Measurements from ENCODE around the gene CHD9. TPM values are rescaled to one million over a fixed set of nuclear protein-coding genes. Genes with fewer than 3 reads are reported as not detected.

The CHD9 gene
- total RNA-seq, 1 experiment from 2014 or later: 18.9 TPM

DNA sequence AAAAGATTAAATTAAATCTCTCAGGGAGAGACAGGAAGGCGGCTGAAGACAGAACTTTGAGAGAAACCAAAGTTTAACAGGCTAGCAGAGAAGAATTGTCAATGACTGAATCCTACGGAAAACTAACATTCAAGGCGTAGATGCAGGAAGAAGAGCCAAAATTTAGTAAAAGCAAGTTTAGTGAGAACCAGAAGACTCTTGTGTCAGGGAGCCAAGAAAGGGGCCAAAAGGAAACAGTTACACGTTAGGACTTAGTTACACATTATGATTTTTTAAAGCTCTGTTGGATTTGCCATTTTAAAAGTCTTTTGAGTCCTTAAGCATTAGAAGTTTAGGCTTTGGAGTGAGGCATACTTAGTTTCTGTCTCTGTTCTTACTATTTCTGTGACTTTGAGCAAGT, 164.6 kb downstream of the CHD9 start:
- H3K9ac ChIP-seq (ENCODE audit: low read length): no peak overlapping the region
- DNase-seq (ENCODE audit: low read depth, low spot score): no peak
- H4K20me1 ChIP-seq (ENCODE audit: insufficient read depth): no peaks in the 10 kb centered on the region
- no peaks in the 10 kb centered on the region for H3K27me3 ChIP-seq (ENCODE audit: insufficient read depth, low read length)
- ATAC-seq: no peak
- ChIA-PET POLR2A (no interaction called here), CTCF (no interaction called here), RAD21 (ENCODE audit: low non-redundant PET in 1 of 2, low total read pairs in 2 of 2, uncharacterized antibody in 2 of 2, unreplicated experiment in 2 of 2) (no interaction called here)
- H3K4me2 ChIP-seq (ENCODE audit: low read length): no peak overlapping the region
- no peak overlapping the region for H3K27ac ChIP-seq (ENCODE audit: low read depth, low read length)
- H3K4me1 ChIP-seq (ENCODE audit: control insufficient read depth in 1 of 2, insufficient read depth in 2 of 2, low read length in 2 of 2): no peaks in the 10 kb centered on the region
- BruUV-seq (replicated peaks): no TSS peak
- no peaks in the 10 kb centered on the region for H3K36me3 ChIP-seq (ENCODE audit: control insufficient read depth in 1 of 2, insufficient read depth in 2 of 2, low read length in 2 of 2)
- TF ChIP-seq ELF1 (IDR thresholded peaks at IDR 0.05; ENCODE audit: borderline replicate concordance, low read depth): no peak
- no peak for TF ChIP-seq ZFX (IDR thresholded peaks at IDR 0.05)
- TF ChIP-seq, protein P1, sequence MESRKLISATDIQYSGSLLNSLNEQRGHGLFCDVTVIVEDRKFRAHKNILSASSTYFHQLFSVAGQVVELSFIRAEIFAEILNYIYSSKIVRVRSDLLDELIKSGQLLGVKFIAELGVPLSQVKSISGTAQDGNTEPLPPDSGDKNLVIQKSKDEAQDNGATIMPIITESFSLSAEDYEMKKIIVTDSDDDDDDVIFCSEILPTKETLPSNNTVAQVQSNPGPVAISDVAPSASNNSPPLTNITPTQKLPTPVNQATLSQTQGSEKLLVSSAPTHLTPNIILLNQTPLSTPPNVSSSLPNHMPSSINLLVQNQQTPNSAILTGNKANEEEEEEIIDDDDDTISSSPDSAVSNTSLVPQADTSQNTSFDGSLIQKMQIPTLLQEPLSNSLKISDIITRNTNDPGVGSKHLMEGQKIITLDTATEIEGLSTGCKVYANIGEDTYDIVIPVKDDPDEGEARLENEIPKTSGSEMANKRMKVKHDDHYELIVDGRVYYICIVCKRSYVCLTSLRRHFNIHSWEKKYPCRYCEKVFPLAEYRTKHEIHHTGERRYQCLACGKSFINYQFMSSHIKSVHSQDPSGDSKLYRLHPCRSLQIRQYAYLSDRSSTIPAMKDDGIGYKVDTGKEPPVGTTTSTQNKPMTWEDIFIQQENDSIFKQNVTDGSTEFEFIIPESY (IDR thresholded peaks at IDR 0.05; ENCODE audit: extremely low read depth, insufficient replicate concordance, low read length): no peak
- TF ChIP-seq POLR2AphosphoS5 (IDR thresholded peaks at IDR 0.05; ENCODE audit: low read depth, low read length): no peak
- TF ChIP-seq, protein P2, sequence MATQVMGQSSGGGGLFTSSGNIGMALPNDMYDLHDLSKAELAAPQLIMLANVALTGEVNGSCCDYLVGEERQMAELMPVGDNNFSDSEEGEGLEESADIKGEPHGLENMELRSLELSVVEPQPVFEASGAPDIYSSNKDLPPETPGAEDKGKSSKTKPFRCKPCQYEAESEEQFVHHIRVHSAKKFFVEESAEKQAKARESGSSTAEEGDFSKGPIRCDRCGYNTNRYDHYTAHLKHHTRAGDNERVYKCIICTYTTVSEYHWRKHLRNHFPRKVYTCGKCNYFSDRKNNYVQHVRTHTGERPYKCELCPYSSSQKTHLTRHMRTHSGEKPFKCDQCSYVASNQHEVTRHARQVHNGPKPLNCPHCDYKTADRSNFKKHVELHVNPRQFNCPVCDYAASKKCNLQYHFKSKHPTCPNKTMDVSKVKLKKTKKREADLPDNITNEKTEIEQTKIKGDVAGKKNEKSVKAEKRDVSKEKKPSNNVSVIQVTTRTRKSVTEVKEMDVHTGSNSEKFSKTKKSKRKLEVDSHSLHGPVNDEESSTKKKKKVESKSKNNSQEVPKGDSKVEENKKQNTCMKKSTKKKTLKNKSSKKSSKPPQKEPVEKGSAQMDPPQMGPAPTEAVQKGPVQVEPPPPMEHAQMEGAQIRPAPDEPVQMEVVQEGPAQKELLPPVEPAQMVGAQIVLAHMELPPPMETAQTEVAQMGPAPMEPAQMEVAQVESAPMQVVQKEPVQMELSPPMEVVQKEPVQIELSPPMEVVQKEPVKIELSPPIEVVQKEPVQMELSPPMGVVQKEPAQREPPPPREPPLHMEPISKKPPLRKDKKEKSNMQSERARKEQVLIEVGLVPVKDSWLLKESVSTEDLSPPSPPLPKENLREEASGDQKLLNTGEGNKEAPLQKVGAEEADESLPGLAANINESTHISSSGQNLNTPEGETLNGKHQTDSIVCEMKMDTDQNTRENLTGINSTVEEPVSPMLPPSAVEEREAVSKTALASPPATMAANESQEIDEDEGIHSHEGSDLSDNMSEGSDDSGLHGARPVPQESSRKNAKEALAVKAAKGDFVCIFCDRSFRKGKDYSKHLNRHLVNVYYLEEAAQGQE (IDR thresholded peaks at IDR 0.05; ENCODE audit: low read depth): no peak
- no peak for TF ChIP-seq SP1 (IDR thresholded peaks at IDR 0.05; ENCODE audit: low read depth)
- TF ChIP-seq EZH2 (IDR thresholded peaks at IDR 0.05): no peak
- no peak for TF ChIP-seq EZH2phosphoT487 (IDR thresholded peaks at IDR 0.05; ENCODE audit: borderline replicate concordance)
- no peak for TF ChIP-seq TCF7L2 (IDR thresholded peaks at IDR 0.05; ENCODE audit: borderline replicate concordance, extremely low read depth, insufficient read depth, insufficient read length)
- TF ChIP-seq CEBPB (IDR thresholded peaks at IDR 0.05; ENCODE audit: low read depth): no peak
- TF ChIP-seq, protein P3, sequence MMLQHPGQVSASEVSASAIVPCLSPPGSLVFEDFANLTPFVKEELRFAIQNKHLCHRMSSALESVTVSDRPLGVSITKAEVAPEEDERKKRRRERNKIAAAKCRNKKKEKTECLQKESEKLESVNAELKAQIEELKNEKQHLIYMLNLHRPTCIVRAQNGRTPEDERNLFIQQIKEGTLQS (IDR thresholded peaks at IDR 0.05): no peak
- TF ChIP-seq ZNF274 (IDR thresholded peaks at IDR 0.05; ENCODE audit: low read depth, low read length): no peak
- H3K4me3 ChIP-seq (replicated peaks in 1 of 2; ENCODE audit: low read depth in 1 of 2, low read length in 2 of 2): no peak overlapping the region
- H3K79me2 ChIP-seq (ENCODE audit: insufficient read depth, low read length): no peaks in the 10 kb centered on the region; the same call in 1 of the 2 replicates
- intact Hi-C loops (cut with micrococcal nuclease): no loop called here
- H2AFZ ChIP-seq (ENCODE audit: low read depth, low read length, poor library complexity, severe bottlenecking): no peak overlapping the region
- H3K9me2 ChIP-seq (ENCODE audit: insufficient read depth): no peaks in the 10 kb centered on the region
- H3K9me3 ChIP-seq (ENCODE audit: control insufficient read depth in 1 of 2, insufficient read depth in 1 of 2, low read depth in 1 of 2, low read length in 2 of 2): no peaks in the 10 kb centered on the region

Data from HCT116 (cell line).